GM12864 (cell line): ENCODE data around the gene SNAPIN.
A peak's percentile ranks its signal among the peaks of the same experiment; 100 is the strongest.

ENCODE experiments used
- DNase-seq: peaks from one replicate; pipeline ENCODE4 v3.0.0-alpha.2; 2011; ENCODE audit warnings: low read depth
- H3K4me3 ChIP-seq: 2 replicates; pipeline ENCODE4 v1.5.1; 2011; ENCODE audit warnings: mild to moderate bottlenecking, low read depth, low read length, control low read depth
- TF ChIP-seq, protein P1 (sequence below): IDR thresholded peaks from 2 replicates; pipeline ENCODE4 v1.5.1; 2011; ENCODE audit warnings: low read depth, mild to moderate bottlenecking, moderate library complexity, low read length, control low read depth, inconsistent platforms; ENCODE audit errors: missing control alignments

SNAPIN gene

DNA sequence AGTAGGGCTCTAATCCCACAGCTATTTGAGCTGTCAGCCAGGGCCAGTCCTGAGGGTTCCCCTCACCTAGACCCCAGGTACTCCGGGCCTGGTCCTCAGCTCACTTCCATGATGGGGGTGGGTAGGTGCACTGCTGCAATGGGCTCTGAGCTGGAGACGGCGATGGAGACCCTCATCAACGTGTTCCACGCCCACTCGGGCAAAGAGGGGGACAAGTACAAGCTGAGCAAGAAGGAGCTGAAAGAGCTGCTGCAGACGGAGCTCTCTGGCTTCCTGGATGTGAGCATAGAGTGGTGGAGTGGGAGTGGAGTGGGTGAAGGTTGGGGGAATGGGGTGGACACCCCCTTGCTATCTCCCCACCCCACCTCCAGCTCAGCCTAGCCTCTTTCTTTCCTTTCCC is 28.1 kb upstream of the SNAPIN start:
- DNase-seq = no peak
- TF ChIP-seq, protein P1, sequence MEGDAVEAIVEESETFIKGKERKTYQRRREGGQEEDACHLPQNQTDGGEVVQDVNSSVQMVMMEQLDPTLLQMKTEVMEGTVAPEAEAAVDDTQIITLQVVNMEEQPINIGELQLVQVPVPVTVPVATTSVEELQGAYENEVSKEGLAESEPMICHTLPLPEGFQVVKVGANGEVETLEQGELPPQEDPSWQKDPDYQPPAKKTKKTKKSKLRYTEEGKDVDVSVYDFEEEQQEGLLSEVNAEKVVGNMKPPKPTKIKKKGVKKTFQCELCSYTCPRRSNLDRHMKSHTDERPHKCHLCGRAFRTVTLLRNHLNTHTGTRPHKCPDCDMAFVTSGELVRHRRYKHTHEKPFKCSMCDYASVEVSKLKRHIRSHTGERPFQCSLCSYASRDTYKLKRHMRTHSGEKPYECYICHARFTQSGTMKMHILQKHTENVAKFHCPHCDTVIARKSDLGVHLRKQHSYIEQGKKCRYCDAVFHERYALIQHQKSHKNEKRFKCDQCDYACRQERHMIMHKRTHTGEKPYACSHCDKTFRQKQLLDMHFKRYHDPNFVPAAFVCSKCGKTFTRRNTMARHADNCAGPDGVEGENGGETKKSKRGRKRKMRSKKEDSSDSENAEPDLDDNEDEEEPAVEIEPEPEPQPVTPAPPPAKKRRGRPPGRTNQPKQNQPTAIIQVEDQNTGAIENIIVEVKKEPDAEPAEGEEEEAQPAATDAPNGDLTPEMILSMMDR = no peak
- H3K4me3 ChIP-seq = no peak overlapping the region

DNA sequence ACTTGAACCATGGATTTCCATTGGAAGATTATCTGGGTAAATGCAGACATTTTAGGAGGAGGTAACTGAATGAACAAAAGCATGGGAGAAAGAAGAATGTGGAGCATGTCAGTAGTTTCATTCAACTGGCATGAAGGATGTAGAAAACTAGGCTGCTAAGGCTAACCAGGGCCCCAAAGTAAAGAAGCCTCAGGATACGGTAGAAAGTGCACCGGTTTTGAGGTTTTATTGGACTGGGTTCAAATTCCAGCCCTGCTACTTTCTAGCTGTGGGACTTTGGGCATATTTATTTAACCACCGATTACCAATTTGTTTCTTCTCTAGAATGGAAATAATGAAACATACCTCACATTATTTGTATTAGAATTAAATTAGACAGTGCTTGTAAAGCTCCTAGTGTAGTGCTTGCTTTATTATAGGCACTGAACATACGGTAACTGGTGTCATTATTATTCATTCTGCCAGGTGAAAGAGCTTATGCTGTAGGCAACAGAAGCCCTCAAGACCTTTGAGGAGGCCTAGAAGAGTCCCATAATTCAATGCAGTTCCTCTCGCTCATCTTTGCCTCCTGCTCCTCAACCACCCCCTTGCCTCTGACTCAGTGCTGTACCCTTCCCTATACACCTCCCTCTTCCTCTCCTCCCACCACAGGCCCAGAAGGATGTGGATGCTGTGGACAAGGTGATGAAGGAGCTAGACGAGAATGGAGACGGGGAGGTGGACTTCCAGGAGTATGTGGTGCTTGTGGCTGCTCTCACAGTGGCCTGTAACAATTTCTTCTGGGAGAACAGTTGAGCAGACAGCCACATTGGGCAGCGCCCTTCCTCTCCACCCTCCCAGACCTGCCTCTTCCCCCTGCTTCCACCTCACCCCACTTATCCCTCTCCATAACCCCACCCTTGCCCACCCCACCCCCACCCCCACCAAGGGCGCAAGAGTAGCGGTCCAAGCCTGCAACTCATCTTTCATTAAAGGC is 27.2 kb upstream of the SNAPIN start:
- TF ChIP-seq, protein P1 = no peak
- DNase-seq = no peak
- H3K4me3 ChIP-seq = no peak overlapping the region

DNA sequence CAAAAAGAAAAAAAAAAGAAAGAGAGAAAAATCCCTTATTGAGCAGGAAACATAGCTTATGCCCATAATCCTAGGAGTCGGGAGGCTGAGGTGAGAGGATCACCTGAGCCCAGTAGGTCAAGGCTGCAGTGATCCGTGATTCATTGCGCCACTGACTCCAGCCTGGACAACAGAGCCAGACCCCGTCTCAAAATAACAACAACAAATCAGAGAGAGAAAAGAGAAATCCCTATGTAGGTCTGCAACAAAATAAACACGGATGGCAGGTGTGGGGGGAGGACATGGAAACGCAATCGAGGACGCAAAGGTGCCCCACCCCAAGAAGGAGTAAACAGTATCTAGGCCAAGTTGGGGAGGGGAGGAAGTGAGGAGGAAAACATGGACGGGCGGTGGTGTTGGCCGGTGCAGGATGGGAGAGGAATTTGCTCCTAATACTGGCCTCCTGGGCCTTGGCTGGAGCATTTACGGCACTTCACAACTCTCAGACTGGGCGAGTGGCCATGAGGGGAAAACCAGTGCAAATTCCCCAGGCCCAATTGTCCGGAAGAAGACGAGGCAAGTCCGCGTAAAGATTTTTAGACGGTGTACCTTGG is 25.2 kb upstream of the SNAPIN start:
- H3K4me3 ChIP-seq = peak overlapping the region; percentile 62; the same call in 1 of the 2 replicates
- no peak for DNase-seq
- TF ChIP-seq, protein P1 = no peak

DNA sequence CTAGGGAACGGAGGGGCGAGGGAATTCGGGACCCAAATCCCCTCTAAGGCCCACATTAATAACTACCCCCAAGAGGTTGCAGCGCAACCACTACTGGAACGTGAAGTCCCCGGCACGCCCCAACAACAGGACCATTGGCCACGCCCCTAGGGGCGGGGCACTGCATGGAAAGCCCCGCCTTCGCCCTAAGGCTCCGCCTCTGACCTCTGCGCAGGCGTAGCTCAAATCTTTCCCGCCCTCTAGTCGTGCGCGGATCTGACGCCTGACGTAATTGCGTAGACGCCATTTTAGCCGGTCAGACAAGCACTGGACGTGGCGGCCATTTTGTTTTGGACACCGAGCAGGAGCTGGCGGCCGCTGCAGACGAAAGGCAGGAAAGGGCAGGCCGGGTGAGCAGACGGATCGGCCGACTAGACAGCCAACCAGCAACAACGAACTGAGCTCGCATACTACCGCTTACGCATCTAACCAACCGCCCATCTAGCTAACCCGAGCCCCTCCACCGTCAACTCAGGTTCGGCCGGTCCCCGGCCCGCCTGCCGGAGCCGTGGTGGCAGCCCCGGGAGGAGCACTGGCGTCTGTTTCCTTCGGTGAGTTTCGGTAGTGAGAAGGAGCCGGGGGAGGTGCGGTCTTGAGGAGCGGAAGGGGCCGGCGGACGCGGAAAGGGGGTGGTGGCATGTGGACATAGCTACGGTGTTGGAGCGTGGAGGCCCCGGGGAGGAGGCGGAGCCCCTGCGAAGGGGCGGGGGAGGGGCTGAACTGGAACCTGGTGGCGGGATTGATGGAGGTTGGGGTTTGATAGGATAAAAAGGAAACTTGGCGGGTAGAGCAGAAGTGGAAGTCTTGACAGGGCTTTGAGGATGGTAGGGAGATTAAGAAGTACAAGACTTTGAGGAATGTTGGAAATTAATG is 24.5 kb upstream of the SNAPIN start, which contains the start of gene CHTOP:
Gene CHTOP, plus strand, starts transcription at position 313 of the 912 bp plus-strand sequence. CDS start 2,523 bp downstream, outside the sequence.
- peak; percentile 96 for DNase-seq
- peak within 1 kb of the TSS; percentile 62 for H3K4me3 ChIP-seq
- TF ChIP-seq, protein P1 = no peak

DNA sequence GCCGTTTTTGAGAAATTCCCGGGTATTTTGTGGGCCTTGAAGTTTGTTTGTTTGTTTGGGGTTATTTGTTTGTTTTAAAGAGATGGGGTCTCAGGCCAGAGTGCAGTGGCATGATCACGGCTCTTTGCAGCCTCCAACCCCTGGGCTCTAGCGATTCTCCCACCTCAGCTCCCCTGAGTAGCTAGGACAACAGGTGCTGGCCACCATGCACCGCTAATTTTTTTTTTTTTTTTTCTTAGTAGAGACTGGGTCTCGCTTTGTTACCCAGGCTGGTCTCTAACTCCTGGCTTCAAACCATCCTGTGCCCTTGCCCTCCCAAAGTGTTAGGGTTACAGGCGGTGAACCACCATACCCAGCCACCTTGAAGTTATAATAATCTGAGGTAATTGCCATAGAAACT is 22.6 kb upstream of the SNAPIN start:
- TF ChIP-seq, protein P1 = no peak
- no peak for DNase-seq
- H3K4me3 ChIP-seq = peak overlapping the region; percentile 62; the same call in 1 of the 2 replicates

DNA sequence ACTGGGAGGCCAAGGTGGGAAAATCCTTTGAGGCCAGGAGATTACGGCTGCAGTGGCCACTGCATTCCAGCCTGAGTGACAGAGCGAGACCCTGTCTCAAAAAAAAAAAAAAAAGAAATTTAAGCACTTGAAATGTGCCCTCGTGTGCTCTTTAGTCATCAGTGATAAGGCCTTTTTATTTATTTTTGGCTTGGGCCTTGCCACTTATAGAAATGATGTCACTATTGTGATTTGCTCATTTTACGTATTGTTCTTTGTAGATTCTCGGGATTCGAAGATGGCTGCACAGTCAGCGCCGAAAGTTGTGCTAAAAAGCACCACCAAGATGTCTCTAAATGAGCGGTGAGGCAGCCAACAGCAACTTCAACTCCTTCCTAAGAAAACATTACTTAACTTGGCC is 22.2 kb upstream of the SNAPIN start:
- DNase-seq = no peak
- no peak overlapping the region for H3K4me3 ChIP-seq
- TF ChIP-seq, protein P1 = no peak
